Glomerular visceral epithelial cell (primary cell): ENCODE data around the gene MRPL32.
A peak's percentile ranks its signal among the peaks of the same experiment; 100 is the strongest.

ENCODE experiments used
- DNase-seq: peaks from one replicate; pipeline ENCODE4 v3.0.0-alpha.2; 2016; ENCODE audit errors: extremely low spot score

MRPL32 gene

DNA sequence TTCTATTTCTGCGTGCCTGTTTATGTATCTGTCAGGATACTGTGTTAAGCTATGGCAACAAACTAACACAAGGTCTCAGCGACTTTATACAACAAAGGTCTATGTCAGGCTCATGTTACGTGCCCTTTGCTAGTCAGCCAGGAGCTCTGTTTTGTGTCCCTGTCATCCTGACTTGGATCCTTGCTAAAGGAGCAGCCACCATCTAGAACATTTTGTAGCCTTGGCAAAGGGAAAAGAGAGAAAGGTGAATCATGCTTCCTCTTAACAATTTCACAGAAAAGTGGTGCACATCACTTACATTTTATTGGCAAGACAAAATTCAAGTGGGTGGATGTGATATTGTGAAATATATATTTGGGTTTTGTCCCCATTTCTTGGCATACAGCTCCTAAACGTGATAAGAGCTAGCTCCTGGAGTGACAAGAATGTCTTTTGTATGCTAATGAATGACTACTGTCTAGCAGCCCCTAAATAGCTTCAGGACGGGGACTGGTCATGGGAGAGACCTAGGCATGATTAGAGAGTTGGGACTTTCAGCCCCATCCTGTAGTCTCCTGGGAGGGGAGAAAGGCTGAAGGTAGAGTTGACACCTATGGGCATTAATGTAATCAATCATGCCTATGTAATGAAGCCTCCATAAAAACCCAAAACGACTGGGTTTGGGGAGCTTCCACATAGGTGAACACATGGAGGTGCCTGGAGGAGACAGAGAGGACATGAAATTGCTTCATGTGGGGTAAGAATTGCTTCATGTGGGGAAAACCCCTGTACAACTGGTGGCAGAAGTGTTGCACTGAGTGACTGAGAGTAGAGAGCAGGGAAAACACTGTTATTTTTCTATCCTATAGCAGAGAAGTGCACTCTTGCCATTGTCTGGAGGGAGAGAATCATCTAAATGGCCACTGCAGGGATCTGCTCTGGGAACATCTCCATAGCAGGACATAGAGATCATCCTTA lies 33.0 kb downstream of the MRPL32 start:
- no peak for DNase-seq

DNA sequence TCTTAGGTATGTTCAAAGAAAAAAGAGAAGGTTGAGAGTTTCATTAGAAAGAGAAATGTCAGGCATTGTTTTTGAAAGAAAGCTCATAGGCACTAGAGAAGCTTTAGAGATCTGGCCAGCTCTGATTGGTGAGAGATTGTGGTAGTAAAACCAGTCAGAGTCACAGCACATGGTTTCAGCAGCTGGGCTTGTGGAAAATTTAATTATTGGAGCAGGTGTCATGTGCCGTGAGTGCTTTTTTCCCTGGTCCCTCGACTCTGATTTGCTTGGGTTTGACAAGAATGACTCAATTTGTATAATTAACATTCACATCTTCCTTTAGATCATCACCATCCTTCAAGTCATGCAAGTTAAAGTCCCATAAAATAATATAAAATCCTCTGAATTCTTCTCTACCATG lies 35.2 kb downstream of the MRPL32 start:
- DNase-seq: no peak

DNA sequence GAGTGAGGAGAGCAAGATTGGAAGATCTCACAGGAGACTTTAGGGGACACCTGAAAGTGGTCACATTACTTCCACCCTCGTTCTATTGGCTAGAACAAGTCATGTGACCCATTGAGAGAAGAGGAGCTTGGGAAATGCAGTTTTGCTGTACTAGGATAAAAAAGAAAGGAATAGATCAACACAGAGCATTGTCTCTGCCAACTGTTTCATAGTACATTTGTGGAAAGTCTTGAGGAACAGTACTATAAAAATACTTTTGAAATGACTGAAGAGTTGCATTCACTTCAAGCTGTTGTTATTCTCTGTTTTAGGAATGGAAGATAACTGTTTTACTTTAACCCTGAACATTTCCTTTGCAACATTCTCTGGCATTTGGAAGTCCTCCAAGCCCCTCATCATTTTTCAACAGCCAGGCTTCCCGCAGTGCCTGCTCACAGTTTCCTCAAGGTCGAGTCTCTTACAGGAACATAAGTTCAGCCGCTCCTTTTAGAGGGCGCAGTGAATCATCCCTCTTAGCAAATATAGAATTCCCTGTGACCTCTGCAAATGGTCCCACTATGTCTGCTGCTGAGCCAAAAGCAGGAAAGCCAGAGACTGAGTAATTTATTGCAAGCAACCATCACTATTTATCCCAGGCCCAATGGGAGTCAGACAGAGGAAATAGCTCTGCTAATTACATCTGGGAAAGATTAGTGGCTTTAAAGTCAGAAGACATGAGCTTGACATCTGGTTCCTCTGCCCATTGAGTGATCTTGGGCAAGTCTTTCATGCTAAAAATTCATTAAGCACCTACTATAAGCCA lies 40.7 kb downstream of the MRPL32 start:
- peak; percentile 1 for DNase-seq

DNA sequence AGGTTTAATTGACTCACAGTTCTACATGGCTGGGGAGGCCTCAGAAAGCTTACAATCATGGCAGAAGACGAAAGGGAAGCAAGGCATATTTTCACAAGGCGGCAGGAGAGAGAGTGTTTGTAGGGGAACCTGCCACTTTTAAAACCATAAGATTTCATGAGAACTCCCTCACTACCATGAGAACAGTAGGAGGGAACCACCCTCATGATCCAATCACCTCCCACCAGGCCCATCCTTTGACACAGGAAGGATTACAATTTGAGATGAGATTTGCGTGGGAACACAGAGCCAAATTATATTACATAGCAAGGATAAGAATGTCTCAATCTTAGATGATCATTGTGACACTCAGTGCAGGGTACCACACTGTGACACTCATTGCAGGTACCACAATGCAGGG lies 44.2 kb downstream of the MRPL32 start:
- no peak for DNase-seq

DNA sequence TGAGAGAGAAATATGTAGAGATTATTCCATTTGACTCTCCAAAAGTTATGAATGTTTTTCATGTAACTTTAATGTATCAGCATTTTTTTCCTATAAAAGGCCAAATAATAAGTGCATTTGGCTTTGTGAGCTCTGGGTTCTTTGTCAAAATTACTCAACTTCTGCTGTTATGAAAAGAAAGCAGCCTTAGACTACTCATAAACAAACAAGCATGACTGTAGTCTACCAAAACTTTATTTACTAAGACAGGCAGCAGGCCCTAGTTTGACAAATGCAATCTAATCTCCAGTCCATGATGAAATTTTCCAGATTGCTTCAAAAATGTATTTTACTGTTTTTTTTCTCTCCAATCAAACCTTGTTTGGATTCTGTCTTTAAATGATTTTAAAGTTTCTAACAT lies 46.3 kb downstream of the MRPL32 start:
- no peak for DNase-seq

DNA sequence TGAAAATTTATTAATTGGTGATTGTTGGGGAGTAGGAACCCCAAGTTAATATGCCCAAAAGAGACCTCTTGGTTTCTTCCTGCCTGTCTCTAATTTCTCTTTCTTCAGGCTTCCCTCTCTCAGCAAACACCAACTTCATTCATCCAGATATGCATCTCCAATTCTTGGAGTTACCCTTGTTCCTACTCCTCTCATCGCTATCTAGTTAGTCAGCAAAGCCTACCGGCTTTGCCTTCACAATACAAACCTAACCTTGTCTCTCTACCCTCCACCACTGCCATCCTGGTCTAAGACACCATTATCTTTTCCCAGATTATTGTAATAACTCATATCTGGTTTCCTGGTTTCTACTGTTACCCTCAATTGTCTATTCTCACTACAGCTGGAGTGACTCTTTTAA lies 47.9 kb downstream of the MRPL32 start:
- no peak for DNase-seq

DNA sequence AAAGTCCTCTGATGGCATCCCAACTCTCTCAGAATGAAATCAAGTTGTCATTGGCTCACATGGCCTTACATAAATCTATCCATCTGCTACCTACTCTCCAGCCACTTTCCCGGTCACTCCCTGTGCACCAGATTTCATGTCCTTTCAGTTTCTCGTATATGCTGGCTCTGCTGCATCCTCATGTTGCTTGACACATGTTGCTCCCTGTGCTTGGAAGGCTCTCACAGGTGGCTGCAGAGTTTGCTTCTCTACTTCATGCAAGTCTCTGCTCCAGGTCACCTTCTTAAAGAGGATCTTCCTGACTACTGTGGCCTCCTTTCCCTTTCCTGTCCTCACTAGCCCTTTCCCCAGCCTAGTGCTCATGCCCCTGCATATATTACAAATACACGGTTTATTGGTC lies 48.3 kb downstream of the MRPL32 start:
- DNase-seq: no peak

DNA sequence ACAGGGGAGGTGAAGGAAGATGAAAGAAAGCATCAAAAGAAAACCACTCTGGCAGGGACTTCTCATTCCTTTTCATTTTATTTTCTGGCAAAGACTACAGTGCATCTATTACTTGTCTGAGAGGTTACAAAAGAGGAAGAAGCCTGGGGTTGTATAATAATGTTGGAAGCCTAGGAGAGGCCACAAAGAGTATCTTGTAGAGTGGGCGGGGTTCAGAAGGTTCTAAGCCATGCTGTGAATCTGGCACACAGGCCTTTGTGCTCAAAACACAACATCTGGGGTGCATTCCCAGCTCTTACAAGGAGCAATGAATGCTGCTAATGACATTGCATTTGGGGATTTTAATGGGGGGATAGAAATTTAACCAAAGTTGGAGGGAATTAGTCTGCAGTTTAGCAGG lies 49.4 kb downstream of the MRPL32 start:
- no peak for DNase-seq

DNA sequence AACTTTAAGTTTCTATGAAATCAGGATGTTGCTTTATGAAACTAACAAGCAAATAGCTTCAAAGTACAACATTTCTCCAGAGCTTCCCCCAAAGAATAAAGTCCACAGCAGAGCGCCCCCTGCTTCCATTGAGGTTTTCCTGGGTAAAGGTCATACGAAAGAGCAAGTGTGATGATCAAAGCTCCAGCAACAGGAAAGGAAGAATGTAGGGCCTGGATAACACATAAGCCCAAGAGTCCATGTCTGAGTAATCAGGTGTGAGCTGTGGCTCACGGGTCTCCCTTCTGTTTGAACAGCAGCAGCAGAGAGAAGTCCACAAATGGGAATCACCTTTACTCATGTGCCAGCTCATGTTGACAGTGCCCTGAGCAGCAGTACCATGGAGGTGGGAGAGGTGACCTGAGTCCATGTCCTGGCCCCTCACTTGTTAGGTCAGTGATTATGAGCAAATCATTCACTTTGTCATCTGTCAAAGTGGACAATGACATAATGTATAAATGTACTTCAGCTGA lies 50.5 kb downstream of the MRPL32 start:
- no peak for DNase-seq

DNA sequence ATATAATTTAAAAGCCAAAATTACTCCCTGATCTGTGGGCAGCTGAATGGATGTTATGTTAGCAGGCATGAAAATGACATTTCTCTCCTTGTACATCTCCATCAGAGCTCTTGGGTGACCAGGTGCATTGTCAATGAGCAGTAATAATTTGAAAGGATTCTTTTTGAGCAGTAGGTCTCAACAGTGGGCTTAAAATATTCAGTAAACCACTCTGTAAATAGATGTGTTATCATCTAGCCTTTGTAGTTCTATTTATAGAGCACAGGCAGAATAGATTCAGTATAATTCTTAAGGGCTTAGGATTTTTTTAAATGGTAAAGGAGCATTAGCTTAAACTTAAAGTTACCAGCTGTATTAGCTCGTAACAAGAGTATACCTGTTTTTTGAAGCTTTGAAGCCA lies 52.0 kb downstream of the MRPL32 start:
- DNase-seq: no peak

DNA sequence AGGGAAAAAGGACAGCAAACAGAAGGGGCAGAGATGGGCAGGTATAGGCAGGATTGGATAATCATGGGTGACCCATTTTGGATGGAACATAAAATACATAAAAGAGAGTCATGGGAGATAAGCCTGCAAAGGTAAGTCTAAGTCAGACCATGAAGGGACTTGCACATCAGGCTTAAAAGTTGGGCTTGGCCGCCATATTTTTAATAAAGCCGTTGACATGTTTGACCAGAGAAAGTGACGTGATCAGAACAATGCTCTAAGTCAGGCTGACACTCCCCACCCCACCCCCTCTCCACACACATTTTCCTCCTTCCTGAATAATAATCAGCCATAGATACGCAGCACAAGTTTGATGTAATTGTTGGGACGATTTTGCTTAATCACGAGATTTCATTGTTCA lies 54.0 kb downstream of the MRPL32 start:
- no peak for DNase-seq

DNA sequence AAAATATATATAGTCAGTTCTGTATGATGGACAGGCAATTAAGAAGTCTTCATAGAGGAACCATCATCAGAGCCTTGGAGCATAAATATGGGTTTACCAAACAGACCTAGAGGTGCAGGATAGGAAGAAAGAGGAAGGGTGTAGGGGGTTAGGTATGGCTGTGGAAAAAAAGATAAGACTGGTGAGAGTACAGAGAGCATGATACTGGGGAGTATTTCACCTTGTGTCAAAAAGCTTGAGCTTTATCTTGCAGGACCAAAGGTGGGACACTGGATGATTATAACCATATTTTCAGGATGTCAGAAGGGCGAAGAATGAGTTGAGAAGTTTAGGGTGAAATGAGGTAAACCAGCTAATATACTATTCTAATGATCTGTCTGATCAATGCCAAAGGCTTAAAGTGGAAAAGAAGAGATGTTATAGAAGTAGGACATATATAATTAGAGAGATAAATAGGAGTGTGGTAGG lies 54.6 kb downstream of the MRPL32 start:
- no peak for DNase-seq
